CD4-positive, alpha-beta T cell treated with Interleukin-17A for 1 hour (primary cell): ENCODE results near the gene SELENON.

Experiments
- DNase-seq: peaks from one replicate; pipeline ENCODE4 v3.0.0-alpha.2; 2020

Gene SELENON

DNA sequence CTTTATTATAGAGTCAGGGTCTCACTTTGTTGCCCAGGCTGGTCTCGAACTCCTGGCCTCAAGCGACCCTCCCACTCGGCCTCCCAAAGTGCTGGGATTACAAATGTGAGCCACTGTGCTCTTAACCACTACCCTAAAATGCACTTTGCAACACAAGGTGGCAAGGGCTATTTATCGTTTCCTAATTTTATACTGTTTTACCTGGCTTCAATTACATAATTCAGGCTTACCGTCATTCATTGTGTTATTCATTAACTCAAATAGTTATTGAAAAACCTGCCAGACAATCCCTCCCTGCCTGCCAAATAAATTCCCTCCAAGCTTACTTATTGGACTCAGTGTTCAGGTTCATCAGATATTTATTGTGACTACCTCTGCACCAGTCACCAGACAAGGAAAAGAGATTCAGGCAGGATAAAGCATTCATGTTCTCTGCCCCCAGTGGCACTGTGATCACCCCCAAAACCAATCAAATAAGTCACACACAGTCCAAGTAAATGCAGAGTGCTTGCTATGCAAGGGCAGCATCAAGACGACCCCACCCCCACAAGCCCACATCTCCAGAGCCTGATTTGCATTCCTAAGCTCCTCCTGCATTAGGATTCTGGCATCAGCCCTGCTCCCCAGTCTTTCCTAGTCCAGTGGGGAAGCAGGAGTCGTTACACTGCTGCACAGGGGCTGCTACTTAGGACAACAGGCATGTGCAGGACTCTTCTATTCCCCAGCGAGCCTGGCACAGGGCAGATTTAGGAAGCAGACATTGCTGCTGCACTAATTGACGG lies 67.4 kb downstream of the SELENON start:
- DNase-seq, result no peak
